Measurements from ENCODE around the gene KRTAP10-1.

GRCh38 chr21:44512496-44513388 is 27.3 kb downstream of the KRTAP10-1 start:
- TF ChIP-seq, protein P1, sequence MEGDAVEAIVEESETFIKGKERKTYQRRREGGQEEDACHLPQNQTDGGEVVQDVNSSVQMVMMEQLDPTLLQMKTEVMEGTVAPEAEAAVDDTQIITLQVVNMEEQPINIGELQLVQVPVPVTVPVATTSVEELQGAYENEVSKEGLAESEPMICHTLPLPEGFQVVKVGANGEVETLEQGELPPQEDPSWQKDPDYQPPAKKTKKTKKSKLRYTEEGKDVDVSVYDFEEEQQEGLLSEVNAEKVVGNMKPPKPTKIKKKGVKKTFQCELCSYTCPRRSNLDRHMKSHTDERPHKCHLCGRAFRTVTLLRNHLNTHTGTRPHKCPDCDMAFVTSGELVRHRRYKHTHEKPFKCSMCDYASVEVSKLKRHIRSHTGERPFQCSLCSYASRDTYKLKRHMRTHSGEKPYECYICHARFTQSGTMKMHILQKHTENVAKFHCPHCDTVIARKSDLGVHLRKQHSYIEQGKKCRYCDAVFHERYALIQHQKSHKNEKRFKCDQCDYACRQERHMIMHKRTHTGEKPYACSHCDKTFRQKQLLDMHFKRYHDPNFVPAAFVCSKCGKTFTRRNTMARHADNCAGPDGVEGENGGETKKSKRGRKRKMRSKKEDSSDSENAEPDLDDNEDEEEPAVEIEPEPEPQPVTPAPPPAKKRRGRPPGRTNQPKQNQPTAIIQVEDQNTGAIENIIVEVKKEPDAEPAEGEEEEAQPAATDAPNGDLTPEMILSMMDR (IDR thresholded peaks at IDR 0.05; ENCODE audit: insufficient read depth, low read length, poor library complexity, severe bottlenecking): no peak
- no peak for TF ChIP-seq EZH2phosphoT487 (conservative IDR thresholded peaks at IDR 0.05; ENCODE audit: low read length)

All from SU-DHL-6 (cell line).